HG02943 (cell line): Measurements from ENCODE around the gene RSPRY1.

Experiments
- ATAC-seq: cut with Tn5 transposase; IDR thresholded peaks from one replicate; pipeline ENCODE4 v1.9.1; 2021; ENCODE audit warnings: mild to moderate bottlenecking, low read depth, moderate library complexity; ENCODE audit not compliant: unreplicated experiment

Gene RSPRY1

DNA sequence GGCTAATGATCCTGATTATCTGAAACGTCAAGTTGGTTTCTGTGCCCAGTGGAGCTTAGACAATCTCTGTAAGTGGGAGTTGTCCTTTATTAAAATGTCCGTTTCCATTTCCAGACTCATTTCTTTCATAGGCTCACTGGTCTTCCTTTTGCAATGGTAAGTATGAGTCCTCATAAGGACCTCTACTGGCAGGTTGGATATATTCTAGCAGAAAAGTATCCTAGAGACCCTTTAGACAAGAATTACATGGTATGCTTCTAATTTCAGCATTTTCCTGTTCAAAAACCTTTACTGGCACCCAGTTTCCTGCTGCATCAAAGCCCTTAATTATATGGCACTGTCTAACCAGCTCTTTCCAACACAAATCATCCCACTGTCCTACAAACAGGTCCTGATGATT, 30.8 kb downstream of the RSPRY1 start:
- no peak for ATAC-seq

DNA sequence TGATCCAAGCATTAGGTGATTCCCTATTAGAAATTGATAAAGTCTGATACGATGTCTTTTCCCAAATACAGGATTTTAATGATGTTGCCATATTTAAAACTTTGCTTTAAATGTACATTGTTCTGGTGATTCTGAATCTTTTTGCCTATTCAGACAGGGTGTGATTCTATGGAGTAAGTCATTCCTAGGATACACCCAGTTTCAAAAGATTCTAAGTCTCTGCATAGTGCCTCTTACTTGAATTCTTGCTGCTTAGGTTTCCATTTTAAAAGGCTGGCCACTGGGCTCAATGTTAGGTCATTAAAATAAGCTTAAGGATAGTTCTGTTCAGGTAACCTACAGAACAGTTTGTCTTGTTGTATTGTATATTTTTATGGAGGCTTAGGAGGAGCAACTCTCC, 36.9 kb downstream of the RSPRY1 start:
- no peak for ATAC-seq

DNA sequence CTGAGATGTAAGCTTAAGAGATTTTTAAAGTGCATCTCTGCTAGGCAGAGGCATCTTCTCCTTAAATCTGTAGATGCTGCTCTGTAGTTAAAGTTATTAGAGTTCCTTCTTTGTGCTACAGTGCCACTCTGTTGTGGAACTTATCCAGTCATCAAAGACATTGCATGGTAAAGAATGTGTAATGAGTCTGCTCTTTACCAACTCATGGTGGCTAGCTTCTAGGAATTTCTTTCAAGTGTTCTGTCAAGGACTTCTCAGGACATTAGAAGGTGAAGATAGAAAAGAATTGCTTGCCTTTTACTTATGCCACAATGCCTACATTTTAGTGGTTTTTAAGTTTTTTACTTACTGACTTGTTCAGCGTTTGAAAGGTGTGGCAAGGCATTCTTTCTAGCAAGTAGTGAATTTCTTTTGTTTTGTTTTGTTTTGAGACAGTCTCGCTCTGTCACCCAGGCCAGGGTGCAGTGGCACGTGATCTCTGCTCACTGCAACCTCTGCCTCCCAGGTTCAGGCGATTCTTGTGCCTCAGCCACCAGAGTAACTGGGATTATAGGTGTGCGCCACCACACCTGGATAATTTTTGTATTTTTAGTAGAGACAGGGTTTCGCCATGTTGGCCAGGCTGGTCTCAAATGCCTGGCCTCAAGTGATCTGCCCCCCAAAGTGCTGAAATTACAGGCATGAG, 38.7 kb downstream of the RSPRY1 start:
- no peak for ATAC-seq

DNA sequence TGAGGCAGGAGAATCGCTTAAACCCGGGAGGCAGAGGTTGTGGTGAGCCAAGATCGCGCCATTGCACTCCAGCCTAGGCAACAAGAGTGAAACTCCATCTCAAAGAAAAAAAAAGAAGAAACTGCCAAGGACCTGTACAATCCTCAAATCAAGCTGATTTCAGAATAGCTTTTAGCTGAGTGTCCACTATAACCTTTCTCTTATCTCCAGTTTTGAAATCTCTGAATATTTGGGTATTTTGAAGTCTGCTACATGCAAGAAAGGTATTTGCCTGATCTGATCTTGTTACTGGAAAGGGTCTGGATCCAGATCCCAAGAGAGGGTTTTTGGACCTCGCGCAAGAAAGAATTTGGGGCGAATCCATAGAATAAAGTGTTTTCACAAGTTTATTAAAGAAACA, 39.8 kb downstream of the RSPRY1 start:
- ATAC-seq, result no peak

DNA sequence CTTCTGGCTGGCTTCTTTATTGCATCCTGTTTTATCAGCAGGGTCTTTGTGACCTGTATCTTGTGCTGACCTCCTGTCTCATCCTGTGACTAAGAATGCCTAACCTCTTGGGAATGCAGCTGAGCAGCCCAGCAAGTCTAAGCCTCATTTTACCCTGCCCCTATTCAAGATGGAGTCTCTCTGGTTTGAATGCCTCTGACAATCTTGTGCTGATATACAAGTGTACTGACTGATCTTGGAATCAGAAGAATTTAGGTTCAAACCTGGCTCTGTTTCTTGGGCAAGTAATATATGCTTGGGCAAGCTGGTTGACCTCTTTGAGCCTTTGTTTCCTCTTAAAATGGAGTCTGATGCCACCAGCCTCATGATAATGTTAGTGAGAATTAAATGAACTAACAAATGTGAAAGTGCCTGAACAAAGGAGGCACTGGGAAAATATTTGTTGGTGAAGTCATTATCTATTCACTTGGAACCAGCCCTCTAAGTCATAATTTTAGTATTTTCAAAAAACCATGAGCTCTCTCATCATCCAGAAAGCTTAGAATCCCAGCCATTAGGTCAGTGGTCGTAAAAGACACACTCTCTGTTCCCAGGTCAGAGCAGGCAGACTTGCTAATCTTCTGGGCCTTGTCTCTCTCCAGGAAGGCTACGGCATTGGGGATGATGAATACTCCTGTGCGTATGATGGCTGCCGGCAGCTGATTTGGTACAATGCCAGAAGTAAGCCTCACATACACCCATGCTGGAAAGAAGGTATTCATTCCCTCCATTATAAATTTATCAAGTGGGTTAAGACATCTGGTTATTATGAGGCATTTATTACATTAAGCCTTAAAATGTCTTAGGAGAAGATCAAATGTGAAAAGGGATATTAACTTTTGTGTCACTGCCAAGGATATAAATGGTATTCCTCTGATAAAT, 40.8 kb downstream of the RSPRY1 start:
- ATAC-seq, result no peak

DNA sequence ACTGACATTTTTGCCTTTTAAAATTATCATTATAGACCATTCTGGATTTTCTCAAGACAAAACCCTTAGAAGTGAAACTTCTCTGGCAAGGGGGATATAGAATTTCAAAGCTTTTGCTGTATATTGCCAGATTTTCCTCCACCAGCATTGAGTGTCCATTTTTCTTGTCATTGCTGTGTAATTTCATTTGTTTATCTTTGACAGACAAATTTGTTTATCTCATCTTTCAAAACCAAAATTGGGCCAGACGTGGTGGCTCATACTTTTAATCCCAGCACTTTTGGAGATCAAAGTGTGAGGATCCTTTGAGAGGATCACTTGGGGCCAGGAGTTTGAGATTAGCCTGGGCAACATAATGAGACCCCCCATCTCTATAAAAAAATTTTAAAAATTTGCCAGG, 43.0 kb downstream of the RSPRY1 start:
- ATAC-seq, result no peak

DNA sequence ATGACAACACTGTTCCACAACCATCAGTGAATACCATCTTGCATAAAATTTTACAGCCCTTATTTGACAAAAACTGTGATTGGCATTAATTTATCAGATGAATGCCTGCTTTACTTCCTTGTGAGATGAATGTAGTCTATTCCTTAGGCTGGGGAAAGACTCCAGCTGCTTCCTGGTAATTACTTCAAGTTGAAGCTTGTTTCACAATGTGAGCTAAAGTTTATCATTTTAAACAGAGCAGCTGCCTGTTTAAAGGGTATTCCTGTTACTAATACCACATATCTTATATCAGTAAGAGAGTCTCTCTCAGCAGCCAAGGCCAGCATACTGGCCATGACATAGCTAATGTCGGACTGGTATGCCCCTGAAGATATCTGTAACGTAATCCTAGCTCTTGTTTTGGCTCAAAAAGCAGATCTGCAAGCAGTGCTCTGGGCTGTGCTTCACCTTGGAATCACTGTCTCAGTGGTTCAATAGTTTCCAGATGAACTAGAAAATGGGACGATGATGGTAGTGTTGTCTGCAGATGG, 45.8 kb downstream of the RSPRY1 start:
- no peak for ATAC-seq

DNA sequence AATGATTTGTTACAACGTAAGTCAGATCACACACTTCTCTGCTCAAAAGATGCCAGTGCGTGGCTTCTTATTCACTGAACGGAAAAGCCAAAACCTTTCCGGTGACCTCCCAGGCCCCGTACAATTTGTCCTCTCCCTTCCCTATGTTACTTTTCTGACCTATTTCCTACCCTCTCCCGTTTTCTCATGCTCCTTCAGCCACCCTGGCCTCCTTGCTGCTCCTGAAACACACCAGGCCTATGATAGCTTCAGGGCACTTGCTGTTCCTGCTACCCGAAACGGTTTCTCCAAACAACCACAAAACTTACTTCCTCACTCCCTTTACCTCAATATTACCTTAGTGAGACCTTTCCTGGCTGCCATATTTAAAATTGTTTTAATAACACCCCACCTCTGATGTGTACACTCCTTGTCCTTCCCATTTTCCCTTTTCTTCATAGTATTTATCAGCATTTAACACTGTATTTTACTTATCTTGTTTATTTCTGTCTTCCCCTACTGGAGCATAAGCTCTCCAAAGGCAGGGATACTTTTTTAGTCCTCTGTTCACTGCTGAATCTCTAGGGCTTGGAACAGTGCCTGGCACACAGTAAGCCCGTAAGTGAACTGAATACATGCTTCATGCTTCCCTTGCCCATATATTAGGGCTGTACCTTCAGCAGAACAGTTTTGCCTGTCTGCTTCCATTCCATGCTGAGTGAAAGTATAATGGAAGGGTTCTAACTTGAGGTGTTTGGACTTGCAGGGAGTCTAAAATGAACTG, 48.0 kb downstream of the RSPRY1 start:
- ATAC-seq, result no peak

DNA sequence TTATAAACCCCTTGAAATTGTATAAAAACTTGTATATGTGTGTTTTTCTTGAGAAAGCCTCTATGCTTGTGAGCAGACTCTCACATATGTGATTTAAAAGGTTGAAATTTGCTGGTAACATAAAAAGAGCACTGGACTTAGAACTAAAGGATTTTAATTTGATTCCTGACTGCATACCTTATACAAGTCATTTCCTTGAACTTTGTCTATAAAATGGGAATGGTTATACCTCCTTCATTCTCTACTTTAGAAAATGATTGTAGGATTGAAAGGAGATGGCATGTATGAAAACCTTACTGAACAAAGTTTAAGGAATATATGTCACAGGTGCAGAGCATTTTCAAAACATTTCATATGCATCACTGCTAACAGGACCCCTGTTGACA, 48.6 kb downstream of the RSPRY1 start:
- ATAC-seq, result no peak

DNA sequence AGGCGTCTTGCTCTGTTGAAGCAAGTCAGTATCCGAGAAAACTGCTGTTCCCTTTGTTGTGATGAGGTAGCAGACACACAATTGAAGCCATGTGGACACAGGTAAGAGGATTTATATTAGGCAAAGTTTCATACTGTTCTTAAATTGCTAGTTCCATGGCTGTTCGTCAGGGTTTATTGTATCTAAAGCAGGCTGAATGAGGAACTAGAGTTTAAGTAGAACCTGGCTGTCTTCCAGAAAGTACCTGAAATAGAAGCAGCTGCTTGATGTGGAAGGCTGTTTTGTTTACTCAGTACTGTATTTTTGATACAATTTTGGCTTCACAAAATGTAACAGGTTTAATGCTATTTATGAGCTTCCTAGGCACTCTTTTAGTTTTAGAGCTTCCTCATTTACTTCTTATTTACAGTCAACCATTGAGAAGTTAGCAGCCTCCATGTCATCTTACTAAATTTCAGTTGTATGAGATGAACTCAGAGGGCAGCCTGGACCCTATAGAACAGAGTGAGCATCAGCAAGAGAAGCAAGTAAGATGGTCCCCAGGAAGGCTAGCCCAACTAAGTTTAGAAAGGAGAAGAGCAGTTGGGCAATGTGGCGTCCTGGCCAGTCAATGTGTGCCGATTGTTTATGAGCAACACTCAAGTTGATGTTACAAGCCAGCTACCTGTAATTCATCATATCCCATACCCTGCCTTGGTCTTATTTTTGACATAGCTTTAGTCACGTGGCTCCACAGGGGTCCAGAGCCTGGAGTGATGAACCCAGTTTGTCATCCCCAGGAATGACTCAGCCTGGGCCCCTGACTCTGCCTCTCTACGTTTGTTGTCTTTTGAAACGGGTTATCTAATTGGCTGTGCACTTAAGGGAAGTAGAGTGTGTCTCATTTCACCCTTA, 49.2 kb downstream of the RSPRY1 start:
- no peak for ATAC-seq

DNA sequence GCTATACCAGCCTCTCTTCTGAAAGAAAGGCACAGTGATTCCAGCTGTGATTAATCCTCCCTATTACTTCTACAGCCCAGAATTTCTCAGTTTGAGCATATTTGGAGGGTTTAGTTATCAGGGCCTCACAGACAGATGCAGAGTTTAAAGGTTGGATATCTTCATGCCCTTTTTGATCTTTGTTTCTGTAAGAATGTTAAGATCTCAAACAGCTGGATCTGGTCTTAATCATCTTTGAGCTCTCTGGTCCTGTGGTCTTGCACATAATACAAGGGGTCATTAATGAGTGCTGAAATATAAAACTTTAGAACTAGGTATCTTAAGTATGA, 49.9 kb downstream of the RSPRY1 start:
- ATAC-seq, result no peak

DNA sequence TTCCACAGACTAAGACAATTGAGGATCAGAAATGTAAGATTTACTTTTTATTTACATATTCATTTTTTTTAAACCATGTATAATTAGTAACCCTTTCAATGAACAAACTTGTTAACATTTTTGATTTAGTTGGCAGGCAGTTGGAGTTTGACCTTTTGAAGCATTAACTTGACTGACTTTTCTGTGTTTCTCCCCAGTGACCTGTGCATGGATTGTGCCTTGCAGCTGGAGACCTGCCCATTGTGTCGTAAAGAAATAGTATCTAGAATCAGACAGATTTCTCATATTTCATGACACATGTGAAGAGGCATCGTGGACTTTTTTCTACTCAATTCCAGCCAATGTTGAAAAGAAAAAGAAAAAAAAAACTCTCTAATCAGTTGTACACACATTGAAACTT, 52.6 kb downstream of the RSPRY1 start:
- ATAC-seq, result no peak

DNA sequence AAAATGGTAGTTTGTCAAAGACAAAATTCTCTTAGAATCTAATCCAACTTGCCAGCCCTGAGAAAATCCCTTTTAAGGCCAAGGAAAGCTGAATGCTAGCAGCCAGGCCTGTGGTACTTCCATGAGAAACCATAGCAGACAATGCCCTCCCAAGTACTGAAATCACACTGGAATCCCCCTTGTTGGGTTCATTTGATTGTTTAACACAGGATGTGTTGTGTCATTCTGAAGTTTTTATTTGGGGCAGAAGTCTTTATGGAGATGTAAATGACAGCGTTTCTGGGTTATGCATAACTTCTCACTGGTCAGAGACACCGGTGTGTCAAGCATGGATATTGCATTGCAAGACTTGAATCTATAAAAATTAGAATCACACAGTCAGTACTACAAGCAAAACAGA, 53.0 kb downstream of the RSPRY1 start:
- no peak for ATAC-seq

DNA sequence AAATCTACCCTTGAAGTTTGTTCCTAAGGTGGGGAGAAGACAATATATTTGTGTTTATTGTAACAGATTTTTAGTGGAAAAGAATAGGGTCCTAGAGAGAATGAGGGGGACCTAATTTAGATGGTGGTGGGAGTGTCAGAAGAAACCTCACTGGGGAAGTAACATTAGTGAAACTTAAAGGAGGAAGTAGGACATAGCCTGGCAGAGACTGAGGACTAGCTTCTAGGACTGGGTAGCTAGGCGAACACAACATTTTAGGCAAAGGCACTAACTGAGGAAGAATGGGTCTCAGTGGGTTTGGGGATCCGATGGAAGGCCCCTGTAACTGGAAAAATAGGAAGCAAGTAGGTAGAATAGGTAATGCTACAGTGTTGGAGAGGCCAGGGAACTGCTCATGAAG, 54.7 kb downstream of the RSPRY1 start:
- no peak for ATAC-seq

DNA sequence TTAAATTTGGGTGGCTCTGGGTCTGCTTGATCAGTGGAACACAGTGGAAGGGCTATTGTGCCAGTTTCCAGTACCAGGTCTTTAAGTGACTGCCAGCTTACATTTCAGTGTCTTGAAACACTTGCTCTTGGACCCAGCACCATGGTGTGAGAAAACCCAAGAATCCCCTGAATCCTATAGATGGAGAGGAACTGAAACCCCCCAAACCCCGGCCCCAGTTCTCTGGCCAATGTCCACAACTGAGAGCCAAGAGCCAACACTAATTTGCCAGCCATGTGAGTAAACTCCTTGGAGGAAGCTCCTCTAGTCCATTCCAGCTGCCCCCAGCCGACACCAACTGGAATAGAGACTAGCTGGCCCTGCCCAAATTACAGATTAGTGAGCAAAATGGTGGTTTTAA, 56.5 kb downstream of the RSPRY1 start:
- ATAC-seq, result no peak

DNA sequence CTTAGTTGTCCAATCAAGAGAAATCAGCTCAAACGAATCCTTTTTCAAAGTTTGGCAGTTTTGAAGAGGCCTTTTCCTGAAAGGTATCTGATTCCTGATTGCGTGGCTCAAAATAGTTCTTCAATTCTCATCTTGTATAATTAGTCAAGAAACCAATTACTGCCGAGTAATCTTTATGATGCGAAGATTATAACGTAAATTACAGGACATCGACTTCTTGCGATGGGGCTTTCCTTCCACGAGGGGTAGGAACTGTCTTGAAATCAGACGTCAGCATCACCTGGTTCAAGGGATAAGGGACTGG, 58.3 kb downstream of the RSPRY1 start:
- ATAC-seq, result peak; percentile 28

DNA sequence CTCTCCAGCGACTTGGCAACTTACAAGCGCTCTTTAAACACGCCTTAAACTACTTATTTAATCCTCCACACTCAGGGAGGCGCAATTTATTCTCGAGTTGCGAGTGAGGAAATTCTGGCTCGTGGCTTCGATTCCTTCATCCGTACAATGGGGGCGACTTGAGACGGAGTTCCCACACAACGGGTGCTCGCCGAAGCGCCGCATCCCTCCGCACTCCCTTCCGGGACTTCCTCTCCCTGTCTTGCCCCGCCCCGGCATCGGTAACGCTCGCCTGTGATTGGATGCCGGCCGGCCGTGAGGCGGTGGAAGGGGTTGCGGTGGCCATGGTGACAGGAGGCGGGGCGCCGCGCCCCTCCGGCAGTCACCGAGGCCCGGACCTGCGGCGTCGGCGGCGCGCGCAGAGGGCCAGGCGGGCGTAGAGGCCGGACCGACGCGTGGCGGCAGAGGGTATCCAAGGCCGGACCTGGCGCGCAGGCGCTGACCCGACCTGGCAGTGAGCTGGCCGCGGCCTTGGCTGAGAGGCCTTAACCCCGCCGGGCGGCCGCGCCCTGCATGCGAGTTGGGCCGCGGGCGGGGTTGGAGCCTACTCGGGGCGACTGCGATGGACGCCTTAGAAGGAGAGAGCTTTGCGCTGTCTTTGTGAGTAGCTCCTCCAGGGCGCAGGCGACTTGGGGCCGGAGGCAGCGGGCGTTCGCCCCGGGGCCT, 58.8 kb downstream of the RSPRY1 start, which contains the start of gene ARL2BP:
Gene ARL2BP (plus strand): TSS at position 493 of the 705 bp plus-strand sequence. CDS start 109 bp downstream, at position 602.
- peak; percentile 90 for ATAC-seq

DNA sequence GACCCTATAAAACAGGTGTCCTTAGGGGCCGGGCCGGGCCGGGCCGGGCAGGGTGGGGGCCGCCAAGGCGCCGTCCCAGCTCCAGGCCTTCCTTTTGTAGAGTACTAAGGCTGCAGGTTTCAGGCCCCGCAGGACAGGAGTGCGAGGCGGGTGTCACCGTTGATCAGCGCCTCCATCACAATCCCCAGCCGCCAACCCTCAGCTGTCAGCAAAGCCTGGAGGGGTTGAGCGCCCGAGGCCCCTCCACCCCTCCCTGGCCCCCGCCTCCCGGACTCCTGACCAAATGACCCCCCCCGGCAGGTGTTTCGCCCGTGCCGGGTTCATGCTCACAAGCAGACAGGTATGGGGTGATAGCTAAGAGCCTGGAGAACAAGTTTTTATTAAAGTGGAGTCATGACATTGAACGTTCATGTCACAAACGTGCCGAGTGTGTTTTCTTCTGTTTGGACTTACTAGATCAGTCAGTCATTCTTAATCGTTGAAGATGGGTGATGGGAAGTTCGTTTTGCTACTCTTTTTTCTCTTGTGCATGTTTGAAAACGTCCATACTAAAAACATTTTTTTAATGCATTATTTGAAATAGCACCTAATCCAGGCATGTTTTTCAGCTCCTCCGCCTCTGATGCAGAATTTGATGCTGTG, 59.5 kb downstream of the RSPRY1 start:
- no peak for ATAC-seq

DNA sequence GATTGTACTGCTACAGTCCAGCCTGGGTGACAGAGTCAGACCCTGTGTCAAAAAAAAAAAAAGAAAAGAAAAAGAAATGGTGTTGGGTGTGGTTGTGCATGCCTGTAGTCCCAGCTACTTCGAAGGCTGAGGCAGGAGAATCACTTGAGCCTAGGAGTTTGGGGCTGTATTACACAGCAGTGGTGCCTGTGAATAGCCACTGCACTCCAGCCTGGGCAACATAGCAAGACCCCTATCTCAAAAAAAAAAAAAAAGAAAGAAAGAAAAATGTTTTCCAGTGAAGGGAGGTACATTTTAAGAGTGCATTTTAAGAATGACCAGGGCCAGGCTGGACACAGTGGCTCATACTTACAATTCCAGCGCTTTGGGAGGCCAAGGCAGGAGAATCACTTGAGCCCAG, 65.2 kb downstream of the RSPRY1 start:
- no peak for ATAC-seq
